Measurements from ENCODE around the gene ZNF287.

The ZNF287 gene

GRCh38 chr17:16515933-16516332 is 53.1 kb downstream of the ZNF287 start:
- DNase-seq, result no peak

- DNase-seq, result no peak
Observed at GRCh38 chr17:16513873-16514272, 55.1 kb downstream of the ZNF287 start.

- DNase-seq, result no peak
Observed at GRCh38 chr17:16512011-16512410, 57.0 kb downstream of the ZNF287 start.

- no peak for DNase-seq
Observed at GRCh38 chr17:16511593-16511992, 57.4 kb downstream of the ZNF287 start.

- DNase-seq, result no peak
Observed at GRCh38 chr17:16507918-16508533, 61.0 kb downstream of the ZNF287 start.

- DNase-seq, result no peak
Observed at GRCh38 chr17:16506188-16506587, 62.8 kb downstream of the ZNF287 start.

GRCh38 chr17:16504984-16505383 is 64.0 kb downstream of the ZNF287 start:
- DNase-seq, result no peak
